ENCODE results near the gene RAB3C. TPM values are rescaled to one million over a fixed set of nuclear protein-coding genes. Genes with fewer than 3 reads are reported as not detected.
"Not testable (repeated sequence)": the region's sequence is repeated elsewhere in the genome, so short reads cannot be mapped to it uniquely, and the experiment has no call there.

RAB3C gene
- total RNA-seq, 1 donor = not detected

DNA sequence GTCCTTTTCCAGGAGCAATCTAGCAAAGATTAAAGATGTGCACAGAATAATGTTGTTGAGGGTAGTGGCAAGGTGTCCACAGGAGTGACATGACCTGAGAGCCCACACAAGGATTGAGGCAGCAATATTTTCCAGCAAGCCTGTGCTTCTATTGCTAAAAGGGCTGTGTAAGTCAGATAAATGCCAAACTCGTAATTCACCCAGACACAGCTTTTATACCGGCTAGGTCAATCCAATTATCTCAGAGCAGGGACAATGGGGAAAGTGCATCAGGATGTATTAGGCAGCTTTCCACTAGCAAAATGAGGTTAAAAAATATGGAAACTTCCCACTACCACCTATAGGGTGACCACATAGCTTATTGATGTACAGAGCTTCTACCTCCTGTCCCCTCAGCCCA, 34.8 kb upstream of the RAB3C start:
- no peak for DNase-seq (ENCODE audit: low read depth)
- H3K4me3 ChIP-seq (ENCODE audit: low read depth, low read length) = no peak overlapping the region
- TF ChIP-seq CTCF (IDR thresholded peaks at IDR 0.05; ENCODE audit: insufficient read depth, low read length) = no peak

- DNase-seq (ENCODE audit: low read depth) = no peak
- H3K4me3 ChIP-seq (ENCODE audit: low read depth, low read length) = no peak overlapping the region
- TF ChIP-seq CTCF (IDR thresholded peaks at IDR 0.05; ENCODE audit: insufficient read depth, low read length) = no peak
Observed at GRCh38 chr5:58551492-58551891, 31.4 kb upstream of the RAB3C start.

DNA sequence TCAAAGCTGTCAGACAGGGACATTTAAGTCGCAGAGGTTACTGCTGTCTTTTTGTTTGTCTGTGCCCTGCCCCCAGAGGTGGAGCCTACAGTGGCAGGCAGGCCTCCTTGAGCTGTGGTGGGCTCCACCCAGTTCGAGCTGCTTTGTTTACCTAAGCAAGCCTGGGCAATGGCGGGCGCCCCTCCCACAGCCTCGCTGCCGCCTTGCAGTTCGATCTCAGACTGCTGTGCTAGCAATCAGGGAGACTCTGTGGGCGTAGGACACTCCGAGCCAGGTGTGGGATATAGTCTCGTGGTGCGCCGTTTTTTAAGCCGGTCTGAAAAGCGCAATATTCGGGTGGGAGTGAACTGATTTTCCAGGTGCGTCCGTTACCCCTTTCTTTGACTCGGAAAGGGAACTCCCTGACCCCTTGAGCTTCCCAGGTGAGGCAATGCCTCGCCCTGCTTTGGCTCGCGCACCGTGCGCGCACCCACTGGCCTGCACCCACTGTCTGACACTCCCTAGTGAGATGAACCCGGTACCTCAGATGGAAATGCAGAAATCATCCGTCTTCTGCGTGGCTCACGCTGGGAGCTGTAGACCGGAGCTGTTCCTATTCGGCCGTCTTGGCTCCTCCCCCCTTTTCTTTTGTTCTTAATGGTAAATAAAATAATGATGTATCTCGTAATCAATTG, 25.1 kb upstream of the RAB3C start:
- not testable (repeated sequence) for DNase-seq (ENCODE audit: low read depth)

GRCh38 chr5:58563016-58563700, 19.7 kb upstream of the RAB3C start:
- not testable (repeated sequence) for H3K4me3 ChIP-seq (ENCODE audit: low read depth, low read length); DNase-seq (ENCODE audit: low read depth)

More for the DNA sequence above, 25.1 kb upstream of the RAB3C start:
- H3K4me3 ChIP-seq (ENCODE audit: low read depth, low read length) = not testable (repeated sequence)

DNA sequence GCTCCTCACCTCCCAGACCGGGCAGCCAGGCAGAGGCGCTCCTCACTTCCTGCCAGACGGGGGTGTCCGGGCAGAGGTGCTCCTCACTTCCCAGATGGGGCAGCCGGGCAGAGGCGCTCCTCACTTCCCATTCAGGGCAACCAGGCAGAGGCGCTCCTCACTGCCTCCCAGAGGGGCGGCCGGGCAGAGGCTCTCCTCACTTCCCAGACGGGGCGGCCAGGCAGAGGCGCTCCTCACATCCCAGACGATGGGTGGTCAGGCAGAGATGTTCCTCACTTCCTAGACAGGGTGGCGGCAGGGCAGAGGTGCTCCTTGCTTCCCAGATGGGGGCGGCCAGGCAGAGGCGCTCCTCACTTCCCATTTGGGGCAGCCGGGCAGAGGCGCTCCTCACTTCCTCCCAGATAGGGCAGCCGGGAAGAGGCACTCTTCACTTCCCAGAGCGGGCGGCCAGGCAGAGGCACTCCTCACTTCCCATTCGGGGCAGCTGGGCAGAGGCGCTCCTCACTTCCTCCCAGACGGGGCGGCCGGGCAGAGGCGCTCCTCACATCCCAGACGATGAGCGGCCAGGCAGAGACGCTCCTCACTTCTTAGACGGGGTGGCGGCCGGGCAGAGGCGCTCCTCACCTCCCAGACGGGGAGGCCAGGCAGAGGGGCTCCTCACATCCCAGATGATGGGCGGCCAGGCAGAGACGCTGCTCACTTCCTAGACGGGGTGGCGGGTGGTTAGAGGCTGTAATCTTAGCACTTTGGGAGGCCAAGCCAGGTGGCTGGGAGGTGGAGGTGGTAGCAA, 18.6 kb upstream of the RAB3C start:
- not testable (repeated sequence) for DNase-seq (ENCODE audit: low read depth); H3K4me3 ChIP-seq (ENCODE audit: low read depth, low read length)

- no peak overlapping the region for H3K4me3 ChIP-seq (ENCODE audit: low read depth, low read length)
- no peak for DNase-seq (ENCODE audit: low read depth)
- TF ChIP-seq CTCF (IDR thresholded peaks at IDR 0.05; ENCODE audit: insufficient read depth, low read length) = no peak
Observed at GRCh38 chr5:58565033-58565432, 17.8 kb upstream of the RAB3C start.

GRCh38 chr5:58571501-58571900, 11.4 kb upstream of the RAB3C start:
- H3K4me3 ChIP-seq (ENCODE audit: low read depth, low read length) = no peak overlapping the region
- TF ChIP-seq CTCF (IDR thresholded peaks at IDR 0.05; ENCODE audit: insufficient read depth, low read length) = no peak
- DNase-seq (ENCODE audit: low read depth) = no peak

DNA sequence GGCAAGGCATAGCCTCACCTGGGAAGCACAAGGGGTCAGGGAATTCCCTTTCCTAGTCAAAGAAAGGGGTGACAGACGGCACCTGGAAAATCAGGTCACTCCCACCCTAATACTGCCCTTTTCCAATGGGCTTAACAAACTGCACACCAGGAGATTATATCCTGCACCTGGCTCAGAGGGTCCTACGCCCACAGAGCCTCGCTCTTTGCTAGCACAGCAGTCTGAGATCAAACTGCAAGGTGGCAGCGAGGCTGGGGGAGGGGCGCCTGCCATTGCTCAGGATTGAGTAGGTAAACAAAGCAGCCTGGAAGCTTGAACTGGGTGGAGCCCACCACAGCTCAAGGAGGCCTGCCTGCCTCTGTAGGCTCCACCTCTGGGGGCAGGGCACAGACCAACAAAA, 9.9 kb upstream of the RAB3C start:
- not testable (repeated sequence) for DNase-seq (ENCODE audit: low read depth); H3K4me3 ChIP-seq (ENCODE audit: low read depth, low read length)
